PFSK-1 (cell line): Measurements from ENCODE around the gene MAD1L1.

Source experiments
- FOXP2 ChIP-seq: optimal IDR thresholded peaks from 2 replicates; pipeline ENCODE3; 2011; ENCODE audit warnings: borderline replicate concordance, control low read depth, inconsistent platforms; ENCODE audit not compliant: insufficient read depth; ENCODE audit errors: extremely low read length, extremely low read depth
- POLR2AphosphoS5 ChIP-seq: IDR thresholded peaks from 2 replicates; pipeline ENCODE4 v1.6.1; 2012; ENCODE audit warnings: low read depth, mild to moderate bottlenecking, control low read depth, low read length, moderate library complexity
- SIN3A ChIP-seq: IDR thresholded peaks from 2 replicates; pipeline ENCODE4 v1.6.1; 2012; ENCODE audit warnings: mild to moderate bottlenecking, low read length, moderate library complexity, borderline replicate concordance; ENCODE audit not compliant: insufficient read depth
- TF ChIP-seq, protein P1 (sequence below), 2 experiments: IDR thresholded peaks; 2 replicates each; pipeline versions ENCODE4 v1.6.1 to v1.8.0; 2011 to 2012; ENCODE audit warnings: low read depth in 2 of 2, low read length in 2 of 2, control low read depth in 1 of 2, inconsistent platforms in 1 of 2, mild to moderate bottlenecking in 1 of 2, moderate library complexity in 1 of 2; ENCODE audit not compliant: insufficient read depth in 1 of 2

DNA sequence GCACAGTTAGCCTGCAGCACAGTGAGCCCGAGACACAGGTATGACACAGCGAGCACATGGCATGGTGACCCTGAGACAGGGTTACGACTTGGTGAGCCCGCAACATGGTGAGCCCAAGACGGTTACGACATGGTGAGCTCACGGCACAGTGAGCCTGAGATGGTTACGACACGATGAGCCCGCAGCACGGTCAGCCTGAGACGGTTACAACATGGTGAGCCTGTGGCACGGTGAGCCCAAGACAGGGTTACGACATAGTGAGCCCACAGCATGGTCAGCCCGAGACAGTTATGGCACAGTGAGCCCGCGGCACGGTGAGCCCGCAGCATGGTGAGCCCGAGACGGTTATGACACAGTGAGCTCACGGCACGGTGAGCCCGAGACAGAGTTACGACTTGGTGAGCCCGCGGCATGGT lies 156.1 kb downstream of the MAD1L1 start:
- TF ChIP-seq SIN3A: no peak
- TF ChIP-seq, protein P1, sequence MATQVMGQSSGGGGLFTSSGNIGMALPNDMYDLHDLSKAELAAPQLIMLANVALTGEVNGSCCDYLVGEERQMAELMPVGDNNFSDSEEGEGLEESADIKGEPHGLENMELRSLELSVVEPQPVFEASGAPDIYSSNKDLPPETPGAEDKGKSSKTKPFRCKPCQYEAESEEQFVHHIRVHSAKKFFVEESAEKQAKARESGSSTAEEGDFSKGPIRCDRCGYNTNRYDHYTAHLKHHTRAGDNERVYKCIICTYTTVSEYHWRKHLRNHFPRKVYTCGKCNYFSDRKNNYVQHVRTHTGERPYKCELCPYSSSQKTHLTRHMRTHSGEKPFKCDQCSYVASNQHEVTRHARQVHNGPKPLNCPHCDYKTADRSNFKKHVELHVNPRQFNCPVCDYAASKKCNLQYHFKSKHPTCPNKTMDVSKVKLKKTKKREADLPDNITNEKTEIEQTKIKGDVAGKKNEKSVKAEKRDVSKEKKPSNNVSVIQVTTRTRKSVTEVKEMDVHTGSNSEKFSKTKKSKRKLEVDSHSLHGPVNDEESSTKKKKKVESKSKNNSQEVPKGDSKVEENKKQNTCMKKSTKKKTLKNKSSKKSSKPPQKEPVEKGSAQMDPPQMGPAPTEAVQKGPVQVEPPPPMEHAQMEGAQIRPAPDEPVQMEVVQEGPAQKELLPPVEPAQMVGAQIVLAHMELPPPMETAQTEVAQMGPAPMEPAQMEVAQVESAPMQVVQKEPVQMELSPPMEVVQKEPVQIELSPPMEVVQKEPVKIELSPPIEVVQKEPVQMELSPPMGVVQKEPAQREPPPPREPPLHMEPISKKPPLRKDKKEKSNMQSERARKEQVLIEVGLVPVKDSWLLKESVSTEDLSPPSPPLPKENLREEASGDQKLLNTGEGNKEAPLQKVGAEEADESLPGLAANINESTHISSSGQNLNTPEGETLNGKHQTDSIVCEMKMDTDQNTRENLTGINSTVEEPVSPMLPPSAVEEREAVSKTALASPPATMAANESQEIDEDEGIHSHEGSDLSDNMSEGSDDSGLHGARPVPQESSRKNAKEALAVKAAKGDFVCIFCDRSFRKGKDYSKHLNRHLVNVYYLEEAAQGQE (IDR thresholded peaks at IDR 0.05; ENCODE audit: insufficient read depth in 1 of 2, low read depth in 2 of 2, low read length in 2 of 2): no peak
- no peak for TF ChIP-seq POLR2AphosphoS5
- TF ChIP-seq FOXP2: no peak
